Measurements from ENCODE around the gene GIPC2. TPM values are rescaled to one million over a fixed set of nuclear protein-coding genes. Genes with fewer than 3 reads are reported as not detected.

GIPC2 gene
- polyA plus RNA-seq, 1 donor = 77.1 TPM

DNA sequence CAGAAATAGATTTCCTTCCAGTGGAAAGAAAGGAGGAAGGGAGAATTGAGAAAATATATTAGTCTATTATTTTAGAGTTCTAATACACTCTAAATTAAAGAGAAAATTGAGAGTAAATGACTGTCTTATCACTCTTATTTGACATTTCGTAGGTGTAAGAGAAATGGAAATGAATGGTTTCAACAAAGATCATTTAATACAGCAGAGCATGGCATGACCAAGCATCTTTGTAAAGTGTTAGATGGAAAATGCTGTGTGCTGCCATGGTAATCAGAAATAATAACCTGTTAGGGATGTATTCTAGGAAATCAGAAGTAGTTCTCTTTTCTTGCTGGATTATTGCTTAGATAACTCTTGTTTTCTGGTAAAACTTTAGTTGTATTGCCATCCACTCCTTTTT lies 90.9 kb downstream of the GIPC2 start:
- Histone ChIP-seq H3K4me3 (ENCODE audit: low read length) (no peak overlapping the region), H3K27me3 (ENCODE audit: control insufficient read depth, insufficient read depth, low read length) (no peaks in the 10 kb centered on the region), H3K27ac (ENCODE audit: low read length) (no peak overlapping the region), H3K9me3 (ENCODE audit: control insufficient read depth, low read depth, low read length) (no peaks in the 10 kb centered on the region), H3K36me3 (ENCODE audit: control insufficient read depth, insufficient read depth, low read length) (peaks cover 2% of the 10 kb centered on the region), H3K4me1 (ENCODE audit: control insufficient read depth, insufficient read depth, low read length) (peaks cover under 1% of the 10 kb centered on the region)
- no peak for DNase-seq
- WGBS (ENCODE audit: insufficient coverage, low lambda C conversion rate) = no CpG with 5 or more reads among the region's 1 CpG

- 70% methylated on average over 2 of the region's 3 CpGs for WGBS (ENCODE audit: insufficient coverage, low lambda C conversion rate)
- H3K4me1 ChIP-seq (ENCODE audit: control insufficient read depth, insufficient read depth, low read length) = peaks cover 10% of the 10 kb centered on the region
- H3K36me3 ChIP-seq (ENCODE audit: control insufficient read depth, insufficient read depth, low read length) = no peaks in the 10 kb centered on the region
- no peaks in the 10 kb centered on the region for H3K9me3 ChIP-seq (ENCODE audit: control insufficient read depth, low read depth, low read length)
- peak overlapping the region; percentile 83 for H3K27ac ChIP-seq (ENCODE audit: low read length)
- H3K4me3 ChIP-seq (ENCODE audit: low read length) = no peak overlapping the region
- DNase-seq = peak; percentile 80 to 88
- no peaks in the 10 kb centered on the region for H3K27me3 ChIP-seq (ENCODE audit: control insufficient read depth, insufficient read depth, low read length)
Measured at GRCh38 chr1:78141531-78142231, 95.9 kb downstream of the GIPC2 start.

DNA sequence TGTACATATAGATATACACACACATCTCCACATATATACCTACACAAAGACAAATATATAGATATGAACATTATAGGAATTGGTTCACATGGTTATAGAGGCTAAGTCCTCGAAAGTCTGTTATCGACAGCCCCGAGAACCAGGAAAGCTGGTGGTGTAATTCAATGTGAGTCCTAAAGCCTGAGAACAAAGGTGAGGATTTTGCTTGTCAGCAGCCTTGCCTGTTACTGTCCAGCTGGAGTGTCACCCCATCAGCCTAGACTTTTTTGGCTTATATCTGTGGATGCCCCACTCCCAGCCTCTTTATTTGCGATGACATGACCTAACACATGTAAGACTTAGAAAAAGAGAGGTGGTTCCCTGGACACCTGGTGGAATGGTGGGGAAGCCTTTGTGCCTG lies 97.0 kb downstream of the GIPC2 start:
- no peaks in the 10 kb centered on the region for H3K27me3 ChIP-seq (ENCODE audit: control insufficient read depth, insufficient read depth, low read length)
- H3K27ac ChIP-seq (ENCODE audit: low read length) = peak overlapping the region; percentile 83
- H3K9me3 ChIP-seq (ENCODE audit: control insufficient read depth, low read depth, low read length) = no peaks in the 10 kb centered on the region
- H3K4me3 ChIP-seq (ENCODE audit: low read length) = no peak overlapping the region
- H3K4me1 ChIP-seq (ENCODE audit: control insufficient read depth, insufficient read depth, low read length) = peaks cover 10% of the 10 kb centered on the region
- peak; percentile 19 to 60 for DNase-seq
- peaks cover 3% of the 10 kb centered on the region for H3K36me3 ChIP-seq (ENCODE audit: control insufficient read depth, insufficient read depth, low read length)
- no CpG with 5 or more reads among the region's 4 CpGs for WGBS (ENCODE audit: insufficient coverage, low lambda C conversion rate)

- Histone ChIP-seq H3K36me3 (ENCODE audit: control insufficient read depth, insufficient read depth, low read length) (peaks cover 3% of the 10 kb centered on the region), H3K27me3 (ENCODE audit: control insufficient read depth, insufficient read depth, low read length) (no peaks in the 10 kb centered on the region), H3K27ac (ENCODE audit: low read length) (peak overlapping the region; percentile 83), H3K4me3 (ENCODE audit: low read length) (no peak overlapping the region), H3K4me1 (ENCODE audit: control insufficient read depth, insufficient read depth, low read length) (peaks cover 10% of the 10 kb centered on the region), H3K9me3 (ENCODE audit: control insufficient read depth, low read depth, low read length) (no peaks in the 10 kb centered on the region)
- DNase-seq = peak in 1 of 2 donors; percentile 48
- 53% methylated on average over 2 of the region's 4 CpGs for WGBS (ENCODE audit: insufficient coverage, low lambda C conversion rate)
Measured at GRCh38 chr1:78143152-78143551, 97.4 kb downstream of the GIPC2 start.

GRCh38 chr1:78143673-78144072 lies 97.9 kb downstream of the GIPC2 start:
- no peak for DNase-seq
- Histone ChIP-seq H3K27me3 (ENCODE audit: control insufficient read depth, insufficient read depth, low read length) (no peaks in the 10 kb centered on the region), H3K4me1 (ENCODE audit: control insufficient read depth, insufficient read depth, low read length) (peaks cover 10% of the 10 kb centered on the region), H3K4me3 (ENCODE audit: low read length) (no peak overlapping the region), H3K27ac (ENCODE audit: low read length) (no peak overlapping the region), H3K36me3 (ENCODE audit: control insufficient read depth, insufficient read depth, low read length) (peaks cover 3% of the 10 kb centered on the region), H3K9me3 (ENCODE audit: control insufficient read depth, low read depth, low read length) (no peaks in the 10 kb centered on the region)
- no CpG with 5 or more reads among the region's 2 CpGs for WGBS (ENCODE audit: insufficient coverage, low lambda C conversion rate)

DNA sequence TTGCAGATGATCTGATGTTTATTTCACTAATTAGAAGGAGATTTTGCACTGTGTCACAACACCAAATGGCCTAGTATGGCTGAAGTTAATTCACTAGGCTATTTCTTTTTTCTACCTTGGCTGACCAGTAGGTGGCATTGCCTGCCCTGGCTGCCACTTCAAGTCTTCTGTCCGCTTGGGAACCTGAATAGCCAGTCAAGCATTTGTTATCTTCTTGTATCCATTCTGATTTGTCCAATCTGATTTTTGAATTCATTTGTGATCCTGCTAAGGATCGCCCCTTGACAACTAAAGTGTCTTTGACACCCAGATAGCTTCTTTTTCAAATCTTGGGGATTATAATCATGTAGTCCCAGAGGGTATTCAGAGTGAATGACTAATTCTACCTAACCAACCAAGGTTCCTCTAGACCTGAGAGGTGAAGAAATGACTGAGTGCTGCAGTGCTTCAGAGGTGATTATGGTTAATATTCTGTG lies 99.4 kb downstream of the GIPC2 start:
- WGBS (ENCODE audit: insufficient coverage, low lambda C conversion rate) = no CpG with 5 or more reads among the region's 2 CpGs
- H3K4me3 ChIP-seq (ENCODE audit: low read length) = no peak overlapping the region
- peaks cover 3% of the 10 kb centered on the region for H3K36me3 ChIP-seq (ENCODE audit: control insufficient read depth, insufficient read depth, low read length)
- H3K9me3 ChIP-seq (ENCODE audit: control insufficient read depth, low read depth, low read length) = no peaks in the 10 kb centered on the region
- H3K27ac ChIP-seq (ENCODE audit: low read length) = no peak overlapping the region
- peaks cover 10% of the 10 kb centered on the region for H3K4me1 ChIP-seq (ENCODE audit: control insufficient read depth, insufficient read depth, low read length)
- no peaks in the 10 kb centered on the region for H3K27me3 ChIP-seq (ENCODE audit: control insufficient read depth, insufficient read depth, low read length)
- peak; percentile 36 to 54 for DNase-seq

GRCh38 chr1:78146205-78146771 lies 100.5 kb downstream of the GIPC2 start:
- WGBS (ENCODE audit: insufficient coverage, low lambda C conversion rate) = no CpG with 5 or more reads among the region's 2 CpGs
- Histone ChIP-seq H3K4me1 (ENCODE audit: control insufficient read depth, insufficient read depth, low read length) (peaks cover 10% of the 10 kb centered on the region), H3K36me3 (ENCODE audit: control insufficient read depth, insufficient read depth, low read length) (peaks cover 3% of the 10 kb centered on the region)

GRCh38 chr1:78147031-78147430 lies 101.3 kb downstream of the GIPC2 start:
- Histone ChIP-seq H3K4me3 (ENCODE audit: low read length) (no peak overlapping the region), H3K27ac (ENCODE audit: low read length) (no peak overlapping the region), H3K4me1 (ENCODE audit: control insufficient read depth, insufficient read depth, low read length) (peaks cover 6% of the 10 kb centered on the region), H3K36me3 (ENCODE audit: control insufficient read depth, insufficient read depth, low read length) (peaks cover 3% of the 10 kb centered on the region), H3K27me3 (ENCODE audit: control insufficient read depth, insufficient read depth, low read length) (no peaks in the 10 kb centered on the region), H3K9me3 (ENCODE audit: control insufficient read depth, low read depth, low read length) (no peaks in the 10 kb centered on the region)
- 100% methylated on average over 1 of the region's 5 CpGs for WGBS (ENCODE audit: insufficient coverage, low lambda C conversion rate)
- no peak for DNase-seq

More at GRCh38 chr1:78146205-78146771, 100.5 kb downstream of the GIPC2 start:
- Histone ChIP-seq H3K27me3 (ENCODE audit: control insufficient read depth, insufficient read depth, low read length) (no peaks in the 10 kb centered on the region), H3K9me3 (ENCODE audit: control insufficient read depth, low read depth, low read length) (no peaks in the 10 kb centered on the region), H3K4me3 (ENCODE audit: low read length) (no peak overlapping the region), H3K27ac (ENCODE audit: low read length) (no peak overlapping the region)
- DNase-seq = no peak

- Histone ChIP-seq H3K27ac (ENCODE audit: low read length) (no peak overlapping the region), H3K4me1 (ENCODE audit: control insufficient read depth, insufficient read depth, low read length) (no peaks in the 10 kb centered on the region), H3K36me3 (ENCODE audit: control insufficient read depth, insufficient read depth, low read length) (peaks cover 2% of the 10 kb centered on the region), H3K9me3 (ENCODE audit: control insufficient read depth, low read depth, low read length) (no peaks in the 10 kb centered on the region), H3K4me3 (ENCODE audit: low read length) (no peak overlapping the region), H3K27me3 (ENCODE audit: control insufficient read depth, insufficient read depth, low read length) (no peaks in the 10 kb centered on the region)
- no peak for DNase-seq
- WGBS (ENCODE audit: insufficient coverage, low lambda C conversion rate) = no CpG with 5 or more reads among the region's 4 CpGs
Measured at GRCh38 chr1:78153092-78153736, 107.4 kb downstream of the GIPC2 start.

DNA sequence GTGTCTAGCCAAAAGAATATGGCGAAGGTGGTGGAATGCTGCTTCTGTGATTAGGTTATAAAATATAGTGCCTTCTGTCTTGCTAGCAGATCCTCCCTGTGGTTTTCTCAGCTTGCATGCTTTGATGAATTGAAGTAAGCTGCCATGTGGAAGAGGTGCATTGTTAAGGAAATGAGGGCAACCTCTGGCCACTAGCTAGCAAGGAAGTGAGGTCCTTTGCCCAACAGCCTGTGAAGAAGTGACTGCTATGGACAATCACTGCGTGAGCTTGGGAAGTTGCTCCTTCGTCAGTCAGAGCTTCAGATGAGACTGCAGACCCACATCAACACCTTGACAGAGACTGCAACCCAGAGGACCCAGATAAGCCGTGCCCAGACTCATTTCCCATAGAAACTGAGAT lies 109.4 kb downstream of the GIPC2 start:
- no peaks in the 10 kb centered on the region for H3K4me1 ChIP-seq (ENCODE audit: control insufficient read depth, insufficient read depth, low read length)
- WGBS (ENCODE audit: insufficient coverage, low lambda C conversion rate) = no CpG with 5 or more reads among the region's 4 CpGs
- no peak overlapping the region for H3K4me3 ChIP-seq (ENCODE audit: low read length)
- no peak overlapping the region for H3K27ac ChIP-seq (ENCODE audit: low read length)
- H3K27me3 ChIP-seq (ENCODE audit: control insufficient read depth, insufficient read depth, low read length) = no peaks in the 10 kb centered on the region
- H3K36me3 ChIP-seq (ENCODE audit: control insufficient read depth, insufficient read depth, low read length) = peaks cover 5% of the 10 kb centered on the region
- no peak for DNase-seq
- H3K9me3 ChIP-seq (ENCODE audit: control insufficient read depth, low read depth, low read length) = no peaks in the 10 kb centered on the region

Data from large intestine (tissue), 3 donors.